AG09309 (cell line): ENCODE data around the gene CLEC16A.

Experiments
- DNase-seq: peaks from one replicate; pipeline ENCODE4 v3.0.0-alpha.2; 2010; ENCODE audit warnings: low read depth
- H3K4me3 ChIP-seq: 2 replicates; pipeline ENCODE4 v1.5.1; 2011; ENCODE audit warnings: mild to moderate bottlenecking, low read depth, low read length, moderate library complexity; ENCODE audit not compliant: control insufficient read depth
- CTCF ChIP-seq: IDR thresholded peaks from 2 replicates; pipeline ENCODE4 v1.5.1; 2011; ENCODE audit warnings: mild to moderate bottlenecking, low read depth, low read length, inconsistent platforms; ENCODE audit not compliant: insufficient read depth, control insufficient read depth; ENCODE audit errors: missing control alignments

Gene CLEC16A

GRCh38 chr16:11147754-11148444 lies 203.5 kb downstream of the CLEC16A start:
- DNase-seq = no peak
- no peak for TF ChIP-seq CTCF
- no peak overlapping the region for H3K4me3 ChIP-seq

- no peak for DNase-seq
- TF ChIP-seq CTCF = no peak
- H3K4me3 ChIP-seq = no peak overlapping the region
Measured at GRCh38 chr16:11149011-11149616, 204.8 kb downstream of the CLEC16A start.

GRCh38 chr16:11150190-11150589 lies 205.8 kb downstream of the CLEC16A start:
- no peak overlapping the region for H3K4me3 ChIP-seq
- DNase-seq = no peak
- TF ChIP-seq CTCF = no peak

GRCh38 chr16:11151156-11151884 lies 207.0 kb downstream of the CLEC16A start:
- TF ChIP-seq CTCF = no peak
- H3K4me3 ChIP-seq = no peak overlapping the region
- DNase-seq = no peak

- H3K4me3 ChIP-seq = no peak overlapping the region
- TF ChIP-seq CTCF = no peak
- no peak for DNase-seq
Measured at GRCh38 chr16:11151885-11152629, 207.7 kb downstream of the CLEC16A start.

GRCh38 chr16:11152677-11153331 lies 208.4 kb downstream of the CLEC16A start:
- no peak for TF ChIP-seq CTCF
- no peak for DNase-seq

More at GRCh38 chr16:11152677-11153331, 208.4 kb downstream of the CLEC16A start:
- H3K4me3 ChIP-seq = no peak overlapping the region
